GM18508 (cell line): Measurements from ENCODE around the gene PABPC4L.
"Not testable (repeated sequence)": the region's sequence is repeated elsewhere in the genome, so short reads cannot be mapped to it uniquely, and the experiment has no call there.

Experiments
- ATAC-seq: cut with Tn5 transposase; IDR thresholded peaks from one replicate; pipeline ENCODE4 v1.9.1; 2021; ENCODE audit warnings: moderate number of reproducible peaks; ENCODE audit not compliant: insufficient read depth, unreplicated experiment

The PABPC4L gene

DNA sequence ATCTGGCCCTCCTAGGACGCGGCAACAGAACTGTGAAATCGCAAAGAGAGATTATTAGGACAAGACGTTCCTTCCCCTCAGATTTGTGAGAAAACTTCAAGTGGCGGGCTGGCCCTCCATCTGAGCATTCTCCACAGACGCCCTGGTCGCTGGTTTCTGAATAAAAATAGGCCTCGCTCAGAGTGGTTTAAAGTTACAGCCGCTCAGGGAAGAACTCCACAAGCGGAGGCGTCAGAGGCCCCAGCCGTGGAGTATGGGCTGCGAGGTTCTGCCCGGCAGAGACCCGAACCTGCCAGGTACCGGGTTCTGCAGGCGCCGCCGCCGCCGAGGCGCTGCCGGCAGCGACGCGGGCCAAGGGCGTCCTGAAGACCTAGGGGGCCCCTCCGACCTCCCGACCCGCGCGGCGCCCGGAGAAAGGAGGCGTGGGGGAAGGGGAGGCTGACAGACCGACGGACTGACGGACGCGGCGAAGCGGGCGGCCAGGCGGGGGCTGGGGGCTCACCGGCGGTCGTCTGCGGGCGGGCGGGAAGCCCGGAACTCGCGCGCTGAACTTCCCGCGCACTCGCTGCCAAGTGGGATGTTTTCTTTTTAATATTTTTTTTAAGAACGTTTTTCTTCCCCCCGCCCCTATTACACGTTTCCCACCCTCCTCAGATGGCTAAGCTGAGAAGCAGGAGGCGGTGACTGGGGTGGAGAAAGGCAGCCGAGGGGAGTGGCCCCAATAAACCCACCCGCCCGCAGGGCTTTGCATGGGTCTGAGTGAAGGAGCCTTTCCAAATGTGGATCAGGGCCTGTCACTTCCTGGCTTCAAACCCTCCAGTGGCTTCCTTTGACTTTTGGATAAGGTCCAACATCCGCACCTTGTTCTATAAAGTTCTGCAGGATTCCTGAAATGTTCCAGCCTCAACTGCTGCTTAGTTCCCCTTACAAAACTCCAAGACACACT lies at the start of gene PABPC4L:
TSS of gene PABPC4L (minus strand) at position 574 of the 946 bp plus-strand sequence. CDS start 770 bp downstream, outside the sequence.
- ATAC-seq = no peak

DNA sequence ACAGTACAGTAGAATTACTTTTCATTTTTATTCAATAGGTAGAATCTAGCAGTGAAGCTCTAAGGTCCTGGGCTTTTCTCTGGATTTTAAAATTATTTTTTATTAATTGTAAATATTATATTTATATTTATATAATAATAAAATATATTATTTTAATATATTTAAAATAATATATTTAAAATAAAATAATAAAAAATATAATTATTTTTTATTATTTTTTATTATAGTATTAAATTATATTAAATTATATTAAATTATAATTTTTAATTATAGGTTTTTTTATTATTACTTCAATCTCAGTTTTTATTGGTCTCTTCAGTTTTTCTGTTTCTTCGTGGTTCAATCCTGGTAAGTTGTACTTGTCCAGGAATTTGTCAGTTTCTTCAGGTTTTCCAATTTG lies 49.7 kb upstream of the PABPC4L start:
- no peak for ATAC-seq

DNA sequence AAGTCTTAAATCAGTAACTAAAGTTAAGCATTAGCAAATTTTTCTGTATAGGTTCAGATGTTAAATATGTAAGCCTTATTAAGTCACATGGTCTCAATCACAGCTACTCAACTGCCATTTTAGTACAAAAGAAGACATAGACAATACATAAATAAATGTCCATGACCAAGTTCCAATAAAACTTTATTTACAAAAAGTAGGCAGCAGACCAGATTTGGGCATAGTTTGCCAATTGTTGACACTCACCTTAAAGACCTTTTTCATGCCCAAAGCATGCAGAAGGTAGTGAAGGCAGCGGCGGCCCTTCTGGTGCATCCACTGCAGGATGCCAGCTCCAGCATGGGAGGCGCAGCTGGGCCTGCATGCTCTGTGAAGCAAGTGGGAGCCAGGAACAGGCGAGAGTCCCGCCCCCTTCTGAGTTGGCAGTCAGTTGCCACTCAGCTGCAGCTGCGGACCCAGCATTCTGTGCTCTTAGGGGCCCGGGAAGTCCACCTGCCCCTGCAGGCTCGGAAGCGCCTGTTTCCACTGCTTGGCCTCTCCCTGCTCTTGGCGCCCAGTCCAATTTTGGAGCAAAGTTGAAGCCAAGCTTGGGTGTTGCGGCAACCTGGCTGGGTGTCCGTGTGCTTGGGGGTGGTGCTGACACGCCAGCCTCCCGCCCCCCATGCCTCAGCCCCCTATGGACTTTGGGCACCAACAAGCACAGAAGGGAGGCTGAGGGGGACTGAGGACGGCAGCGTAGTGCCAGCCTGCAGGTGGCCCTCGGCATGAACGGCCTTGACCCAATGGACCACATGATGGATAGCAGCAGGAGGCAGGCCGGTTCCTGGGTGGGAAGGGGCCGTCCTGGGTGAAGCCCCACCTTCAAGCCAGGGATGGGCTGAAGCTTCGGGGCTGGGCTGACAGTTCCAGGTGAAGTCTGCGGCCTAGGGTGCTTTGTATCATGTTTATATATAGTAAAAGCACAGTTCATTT lies 42.4 kb upstream of the PABPC4L start:
- no peak for ATAC-seq

DNA sequence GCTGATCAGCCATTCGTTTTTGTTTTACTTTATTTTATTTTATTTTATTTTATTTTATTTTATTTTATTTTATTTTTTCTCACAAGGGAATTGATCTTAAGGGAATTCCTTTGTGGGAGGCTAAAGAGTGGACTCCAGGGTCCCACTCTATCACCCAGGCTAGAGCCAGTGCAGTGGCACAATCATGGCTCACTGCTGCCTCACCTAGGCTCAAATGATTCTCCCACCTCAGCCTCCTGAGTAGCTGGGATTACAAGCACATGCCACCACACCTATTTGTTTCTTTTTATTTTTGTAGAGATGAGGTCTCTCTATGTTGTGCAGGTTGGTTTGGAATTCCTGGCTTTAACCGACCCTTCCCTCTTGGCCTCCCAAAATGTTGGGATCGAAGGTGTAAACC lies 17.5 kb upstream of the PABPC4L start:
- ATAC-seq = no peak

DNA sequence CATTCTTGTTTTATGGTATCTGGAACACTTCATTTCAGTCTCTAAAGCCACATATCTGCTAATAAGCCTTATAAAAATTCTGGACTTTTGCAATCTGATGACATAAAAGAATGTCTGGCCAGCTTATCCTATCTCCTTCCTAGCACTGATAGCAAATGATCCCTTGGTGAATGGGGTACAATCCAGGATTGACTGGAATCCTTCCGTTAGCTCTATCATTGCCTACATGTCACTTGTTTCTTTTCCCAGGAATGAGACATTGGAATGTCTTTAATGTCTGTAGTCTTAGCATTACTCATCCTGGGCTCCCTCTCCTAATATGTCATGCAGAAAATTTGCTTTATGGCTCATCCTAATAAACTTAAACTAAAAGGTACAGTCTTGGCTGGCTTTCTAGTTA lies 14.8 kb upstream of the PABPC4L start:
- ATAC-seq = no peak

DNA sequence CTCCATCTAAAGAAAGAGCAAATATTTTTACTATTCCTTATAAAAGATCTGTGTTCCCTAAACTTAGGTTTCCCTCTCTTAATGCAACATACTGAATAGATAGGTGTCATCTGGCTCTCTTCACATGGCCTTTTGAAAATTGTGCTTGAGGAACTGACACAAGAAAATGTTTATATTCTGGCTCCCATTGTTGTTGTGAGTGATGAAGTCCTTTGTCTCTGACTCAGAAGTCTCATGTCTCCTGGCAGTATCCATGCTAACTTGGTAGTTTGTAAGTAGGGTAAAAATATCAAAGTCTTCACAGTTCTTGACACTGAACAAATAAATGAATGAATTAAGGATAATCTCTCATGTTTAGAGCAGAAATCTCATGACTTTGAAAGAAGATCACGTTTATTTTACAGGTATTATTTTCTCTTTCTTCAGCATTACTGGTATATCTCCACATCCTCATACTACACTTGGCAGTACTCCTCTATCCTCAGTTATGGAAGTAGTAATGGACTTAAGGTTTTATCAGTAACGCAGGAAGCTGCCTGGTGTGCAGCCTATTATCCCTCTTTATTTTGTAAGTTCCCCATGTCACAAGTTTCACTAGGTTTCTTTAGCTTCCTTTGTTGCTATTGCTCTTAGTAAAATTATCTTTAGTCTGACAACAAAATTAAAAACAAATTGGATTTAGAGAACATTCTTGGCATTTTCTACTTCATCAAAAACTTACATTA lies 14.2 kb upstream of the PABPC4L start:
- ATAC-seq = no peak

DNA sequence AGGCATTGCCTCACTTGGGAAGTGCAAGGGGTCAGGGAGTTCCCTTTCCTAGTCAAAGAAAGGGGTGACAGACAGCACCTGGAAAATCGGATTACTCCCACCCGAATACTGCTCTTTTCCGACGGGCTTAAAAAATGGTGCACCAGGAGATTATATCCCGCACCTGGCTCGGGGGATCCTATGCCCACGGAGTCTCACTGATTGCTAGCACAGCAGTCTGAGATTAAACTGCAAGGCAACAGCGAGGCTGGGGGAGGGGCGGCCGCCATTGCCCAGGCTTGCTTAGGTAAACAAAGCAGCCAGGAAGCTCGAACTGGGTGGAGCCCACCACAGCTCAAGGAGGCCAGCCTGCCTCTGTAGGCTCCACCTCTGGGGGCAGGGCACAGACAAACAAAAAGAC lies 6.4 kb upstream of the PABPC4L start:
- not testable (repeated sequence) for ATAC-seq

DNA sequence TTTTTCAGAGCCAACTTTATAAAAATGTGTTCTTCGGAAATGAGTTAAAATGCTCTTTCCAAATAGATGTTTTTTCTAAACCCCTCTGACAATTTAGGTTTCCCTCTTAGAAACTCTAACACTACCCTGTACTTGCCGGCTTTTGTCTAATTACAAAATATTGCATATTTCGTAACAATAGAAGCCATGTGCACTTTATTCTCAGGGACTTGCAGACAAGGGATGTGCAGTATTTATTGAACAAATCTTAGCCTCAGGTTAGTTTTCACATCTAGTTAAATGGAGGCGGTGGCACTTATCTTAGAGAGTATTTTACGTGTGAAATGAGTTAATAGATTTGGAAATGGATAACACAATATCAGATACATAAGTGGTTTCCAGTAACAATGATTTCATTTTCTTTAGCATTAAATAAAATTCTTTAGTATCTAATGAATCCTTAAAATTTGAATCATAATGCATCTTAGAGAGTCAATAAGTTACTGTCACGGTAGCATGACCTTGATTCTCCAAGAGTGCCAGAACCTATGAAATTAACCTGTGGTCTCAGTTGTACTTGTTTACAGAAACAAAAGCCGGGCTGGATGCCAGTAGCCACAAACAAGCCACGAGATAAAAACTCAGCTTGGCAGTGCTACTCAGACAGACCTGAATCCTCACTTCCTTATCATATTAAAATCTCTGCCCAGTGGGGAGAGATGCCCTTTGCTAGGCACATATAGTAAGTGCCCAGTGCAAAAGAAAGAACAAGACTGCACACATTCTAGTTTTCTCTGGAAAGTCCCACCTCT lies 772 bp upstream of the PABPC4L start:
- no peak for ATAC-seq

DNA sequence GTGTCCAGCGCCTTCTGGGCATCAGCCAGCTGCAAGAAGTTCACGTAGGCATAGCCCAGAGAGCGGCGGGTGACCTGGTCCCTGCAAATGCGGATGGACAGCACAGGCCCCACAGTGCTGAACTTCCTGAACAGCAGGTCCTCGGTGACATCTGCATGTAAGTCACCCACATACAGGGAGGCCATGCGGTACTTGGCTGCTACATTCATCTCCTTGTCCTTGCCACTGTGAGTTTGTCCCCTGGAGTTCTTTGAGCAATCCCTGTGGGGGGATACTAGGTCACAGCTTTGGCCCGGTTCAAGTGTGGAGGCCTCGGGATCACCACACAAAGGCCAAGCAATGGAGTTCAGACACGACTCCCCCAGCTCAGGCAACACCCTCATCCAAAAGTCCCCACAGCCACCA lies 776 bp downstream of the PABPC4L start:
- no peak for ATAC-seq

DNA sequence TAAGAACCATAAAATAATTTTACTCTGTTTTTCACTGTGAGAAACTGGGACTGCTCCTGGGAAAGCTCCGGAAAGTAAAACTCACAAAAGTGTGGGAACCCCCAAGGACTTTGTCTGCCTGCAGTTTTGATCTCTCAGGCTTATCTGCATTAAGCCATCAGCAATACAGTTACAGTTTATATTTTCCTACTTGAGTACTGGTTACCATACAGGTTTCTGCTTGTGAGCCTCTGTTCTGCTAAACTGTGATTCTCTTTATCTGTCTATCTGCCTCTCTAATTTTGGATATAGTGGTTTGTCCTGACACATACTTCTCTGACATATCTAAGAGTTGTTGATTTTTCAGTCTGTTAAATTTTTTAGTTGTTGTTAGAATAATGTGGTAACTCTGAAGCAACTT lies 11.6 kb downstream of the PABPC4L start:
- ATAC-seq = no peak

DNA sequence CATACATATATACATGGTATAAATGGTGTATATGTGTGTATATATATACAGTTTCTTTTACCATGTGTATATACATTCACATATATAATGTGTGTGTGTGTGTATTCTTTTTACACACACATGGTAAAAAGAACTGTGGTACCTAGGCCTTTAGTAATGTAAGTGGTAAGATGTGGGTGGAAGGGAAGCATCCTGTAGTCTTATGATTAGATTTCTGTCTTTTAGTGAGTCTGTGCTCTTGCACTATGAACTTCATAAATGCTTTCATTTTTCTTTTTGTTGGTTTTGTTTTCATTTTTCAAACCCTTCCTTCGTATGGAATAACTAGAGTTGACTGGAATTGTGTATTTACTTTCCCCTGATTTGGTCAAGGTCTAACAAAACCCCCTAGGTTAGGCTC lies 12.1 kb downstream of the PABPC4L start:
- ATAC-seq = no peak

DNA sequence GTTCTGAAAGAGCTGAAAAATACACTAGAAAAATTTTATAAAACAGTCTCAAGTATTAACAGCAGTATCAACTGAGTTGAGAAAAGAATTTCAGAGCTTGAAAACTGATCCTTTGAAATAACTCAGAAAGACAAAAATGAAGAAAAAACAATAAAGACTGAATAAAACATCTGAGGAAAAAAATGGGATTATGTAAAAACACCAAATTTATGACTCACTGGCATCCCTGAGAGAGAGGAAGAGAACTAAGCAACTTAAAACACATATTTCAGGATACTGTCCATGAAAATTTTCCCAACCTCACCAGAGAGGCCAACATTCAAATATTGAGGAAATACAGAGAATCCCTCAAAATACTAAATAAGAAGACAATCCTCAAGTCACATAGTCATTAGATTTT lies 22.9 kb downstream of the PABPC4L start:
- no peak for ATAC-seq

DNA sequence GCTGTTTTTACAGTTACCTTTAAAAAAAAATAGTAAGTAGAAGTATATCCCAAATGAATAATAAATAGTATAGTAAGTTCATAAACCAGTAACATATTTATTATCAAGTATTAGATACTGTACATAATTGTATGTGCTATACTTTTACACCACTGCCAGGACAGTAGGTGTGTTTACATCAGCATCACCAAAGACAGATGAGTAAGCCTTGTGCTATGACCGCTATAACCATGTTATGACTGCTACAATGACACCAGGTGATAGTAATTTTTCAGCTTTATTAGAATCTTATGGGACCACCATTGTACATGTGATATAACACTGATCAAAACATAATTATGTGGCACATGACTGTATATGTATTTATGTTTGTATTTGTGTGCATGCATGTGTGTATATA lies 27.3 kb downstream of the PABPC4L start:
- no peak for ATAC-seq

DNA sequence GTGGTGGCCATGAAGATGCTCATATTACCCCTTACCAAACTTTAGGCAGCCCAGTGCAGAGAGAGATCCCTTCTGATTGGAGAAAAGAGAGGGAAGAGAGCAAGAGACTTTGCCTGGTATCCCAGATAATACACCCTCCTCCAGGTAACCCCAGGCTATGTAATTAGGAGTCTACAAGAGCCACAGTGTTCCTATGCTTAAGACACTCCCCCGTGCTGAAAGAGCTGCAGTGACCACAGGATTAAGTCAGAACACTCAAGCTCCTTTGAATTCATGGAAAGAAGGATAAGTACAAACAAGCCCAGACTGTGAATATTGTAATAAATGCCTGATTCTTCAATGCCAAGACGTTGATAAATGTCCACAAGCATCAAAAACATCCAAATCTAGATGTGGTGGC lies 41.4 kb downstream of the PABPC4L start:
- no peak for ATAC-seq

DNA sequence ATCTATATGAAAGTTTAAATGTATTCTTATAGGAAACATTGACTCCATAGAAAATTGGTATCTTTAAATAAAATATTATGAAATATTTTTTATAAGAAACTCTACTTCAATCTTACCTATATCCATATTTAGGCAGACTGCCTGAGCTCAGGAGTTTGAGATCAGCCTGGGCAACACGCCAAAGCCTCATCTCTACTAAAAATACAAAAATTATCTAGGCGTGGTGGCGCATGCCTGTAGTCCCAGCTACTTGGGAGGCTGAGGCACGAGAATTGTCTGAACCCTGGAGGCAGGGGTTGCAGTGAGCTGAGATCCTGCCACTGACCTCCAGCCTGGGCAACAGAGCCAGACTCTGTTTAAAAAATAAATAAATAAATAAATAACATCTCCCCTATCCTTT lies 47.5 kb downstream of the PABPC4L start:
- ATAC-seq = no peak

DNA sequence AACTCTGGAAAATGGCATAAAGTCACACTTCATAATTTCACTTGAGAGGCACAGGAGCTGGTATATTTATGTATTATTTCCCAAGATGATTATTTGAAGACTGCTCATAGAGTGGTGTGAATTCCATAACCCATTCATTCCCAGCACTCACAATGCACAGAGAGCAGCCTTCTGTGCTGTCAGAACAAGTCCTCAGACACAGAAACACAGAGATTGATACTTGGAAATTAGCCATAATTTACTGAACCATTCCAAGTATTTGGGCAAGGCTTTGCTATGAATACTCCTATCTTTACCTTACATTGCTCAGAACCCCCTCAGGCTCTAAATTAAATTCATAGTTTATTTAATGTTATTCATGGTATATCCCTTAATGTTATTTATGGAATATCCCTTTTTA lies 53.6 kb downstream of the PABPC4L start:
- no peak for ATAC-seq
